VCaP (cell line): Measurements from ENCODE around the gene NKAIN2.

Experiments used
- H3K27ac ChIP-seq: fragments of 450-650 bp; 2 replicates; pipeline ENCODE4 v1.5.1; 2017
- CTCF ChIP-seq: fragments of 450-650 bp; conservative IDR thresholded peaks from 2 replicates; pipeline ENCODE4 v1.5.1; 2017; ENCODE audit warnings: mild to moderate bottlenecking, moderate library complexity

NKAIN2 gene

GRCh38 chr6:124770784-124771183 is 967.1 kb downstream of the NKAIN2 start:
- no peak overlapping the region for H3K27ac ChIP-seq
- no peak for TF ChIP-seq CTCF

GRCh38 chr6:124772733-124773319 is 969.2 kb downstream of the NKAIN2 start:
- no peak overlapping the region for H3K27ac ChIP-seq
- TF ChIP-seq CTCF = no peak

- no peak overlapping the region for H3K27ac ChIP-seq
- no peak for TF ChIP-seq CTCF
Measured at GRCh38 chr6:124775121-124775520, 971.5 kb downstream of the NKAIN2 start.

- TF ChIP-seq CTCF = no peak
Measured at GRCh38 chr6:124777863-124778262, 974.2 kb downstream of the NKAIN2 start.

GRCh38 chr6:124780623-124781022 is 977.0 kb downstream of the NKAIN2 start:
- TF ChIP-seq CTCF = no peak
- H3K27ac ChIP-seq = no peak overlapping the region

More at GRCh38 chr6:124777863-124778262, 974.2 kb downstream of the NKAIN2 start:
- no peak overlapping the region for H3K27ac ChIP-seq

- no peak for TF ChIP-seq CTCF
Measured at GRCh38 chr6:124783344-124783743, 979.7 kb downstream of the NKAIN2 start.

GRCh38 chr6:124791156-124791555 is 987.5 kb downstream of the NKAIN2 start:
- no peak overlapping the region for H3K27ac ChIP-seq
- TF ChIP-seq CTCF = no peak

More at GRCh38 chr6:124783344-124783743, 979.7 kb downstream of the NKAIN2 start:
- no peak overlapping the region for H3K27ac ChIP-seq
